GM12878 (cell line): ENCODE measurements around the gene PLA2G5.
A peak's percentile ranks its signal among the peaks of the same experiment; 100 is the strongest.

ENCODE experiments used
- CHD4 ChIP-seq: fragments of 200-600 bp; sonication (generic); IDR thresholded peaks from 2 replicates; pipeline ENCODE4 v1.6.1; 2016; ENCODE audit warnings: mild to moderate bottlenecking
- CTCF ChIP-seq, 3 experiments: IDR thresholded peaks in 2 of 3; conservative IDR thresholded peaks in 1 of 3; 2 replicates each; pipeline ENCODE4 v1.5.1; 2011; ENCODE audit warnings: low read depth in 3 of 3, low read length in 3 of 3, mild to moderate bottlenecking in 3 of 3, control low read depth in 2 of 3, moderate library complexity in 2 of 3, inconsistent platforms in 1 of 3, mixed read lengths in 1 of 3; ENCODE audit not compliant: control insufficient read depth in 2 of 3, insufficient read depth in 1 of 3; ENCODE audit errors: extremely low read depth in 1 of 3
- EZH2 ChIP-seq: IDR thresholded peaks from 2 replicates; pipeline ENCODE4 v1.6.1; 2012; ENCODE audit warnings: low read depth, mild to moderate bottlenecking, control low read depth, inconsistent platforms, low read length, borderline replicate concordance; ENCODE audit not compliant: control insufficient read depth
- IRF3 ChIP-seq: fragments of 450-650 bp; IDR thresholded peaks from 2 replicates; pipeline ENCODE4 v1.6.1; 2014; ENCODE audit warnings: mild to moderate bottlenecking
- MAX ChIP-seq: IDR thresholded peaks from 2 replicates; pipeline ENCODE4 v1.6.1; 2012; ENCODE audit warnings: low read depth, low read length, improper control_type of control experiment
- POLR2A ChIP-seq: IDR thresholded peaks from 2 replicates; pipeline ENCODE4 v1.6.1; 2011; ENCODE audit warnings: low read depth, mild to moderate bottlenecking, low read length
- RAD51 ChIP-seq: fragments of 450-650 bp; IDR thresholded peaks from 2 replicates; pipeline ENCODE4 v1.6.1; 2016; ENCODE audit warnings: moderate library complexity, mild to moderate bottlenecking, inconsistent platforms
- RFX5 ChIP-seq: IDR thresholded peaks from 2 replicates; pipeline ENCODE4 v1.6.1; 2011; ENCODE audit warnings: low read depth, low read length, improper control_type of control experiment
- SRF ChIP-seq, 2 experiments: IDR thresholded peaks; 2 replicates each; pipeline ENCODE4 v1.6.1; 2011; ENCODE audit warnings: low read depth in 2 of 2, low read length in 2 of 2, mild to moderate bottlenecking in 1 of 2, moderate library complexity in 1 of 2
- SUPT20H ChIP-seq: IDR thresholded peaks from 2 replicates; pipeline ENCODE4 v1.6.1; 2011; ENCODE audit warnings: low read depth, mild to moderate bottlenecking, low read length, moderate library complexity, borderline replicate concordance; ENCODE audit not compliant: control insufficient read depth
- ZBTB40 ChIP-seq: fragments of 450-650 bp; IDR thresholded peaks from 2 replicates; pipeline ENCODE4 v1.6.1; 2016; ENCODE audit warnings: mild to moderate bottlenecking, moderate library complexity, borderline replicate concordance

GRCh38 chr1:20080441-20081352, 10.7 kb downstream of the PLA2G5 start:
- TF ChIP-seq POLR2A (no peak), MAX (no peak), CTCF (IDR thresholded peaks at IDR 0.05 in 2 of 3, conservative IDR thresholded peaks at IDR 0.05 in 1 of 3; ENCODE audit: control insufficient read depth in 2 of 3, extremely low read depth in 1 of 3, insufficient read depth in 1 of 3, low read depth in 3 of 3, low read length in 3 of 3) (0 out of 6 replicates have a peak, but pooled peaks of 1 of the 3 experiments have one; percentile 4), IRF3 (no peak), SRF (IDR thresholded peaks at IDR 0.05; ENCODE audit: low read depth in 2 of 2, low read length in 2 of 2) (no peak), RFX5 (no peak), RAD51 (no peak), ZBTB40 (no peak), SUPT20H (no peak), EZH2 (no peak), CHD4 (no peak)
